GM21825 (cell line): ENCODE results near the gene CD34.
"Not testable (repeated sequence)": the region's sequence is repeated elsewhere in the genome, so short reads cannot be mapped to it uniquely, and the experiment has no call there.

Experiments used
- ATAC-seq: cut with Tn5 transposase; IDR thresholded peaks from one replicate; pipeline ENCODE4 v1.9.1; 2021; ENCODE audit warnings: mild to moderate bottlenecking, moderate library complexity; ENCODE audit not compliant: unreplicated experiment

The CD34 gene

GRCh38 chr1:207877914-207878313, 33.0 kb downstream of the CD34 start:
- ATAC-seq = not testable (repeated sequence)

- ATAC-seq = no peak
These were observed 34.8 kb downstream of the CD34 start for GRCh38 chr1:207876131-207876530.

- ATAC-seq = no peak
These were observed 35.4 kb downstream of the CD34 start for GRCh38 chr1:207875532-207875931.

GRCh38 chr1:207873055-207873890, 37.7 kb downstream of the CD34 start:
- ATAC-seq = peak; percentile 34

GRCh38 chr1:207872621-207873020, 38.3 kb downstream of the CD34 start:
- no peak for ATAC-seq

- ATAC-seq = no peak
These were observed 39.7 kb downstream of the CD34 start for GRCh38 chr1:207871117-207871649.

- ATAC-seq = no peak
These were observed 40.5 kb downstream of the CD34 start for GRCh38 chr1:207870306-207871031.

GRCh38 chr1:207869859-207870258, 41.1 kb downstream of the CD34 start:
- no peak for ATAC-seq

GRCh38 chr1:207868774-207869721, 41.9 kb downstream of the CD34 start:
- ATAC-seq = peak; percentile 53

GRCh38 chr1:207868251-207868773, 42.6 kb downstream of the CD34 start:
- peak; percentile 15 for ATAC-seq

- ATAC-seq = no peak
These were observed 43.5 kb downstream of the CD34 start for GRCh38 chr1:207867136-207868109.

GRCh38 chr1:207866471-207867135, 44.3 kb downstream of the CD34 start:
- ATAC-seq = no peak

- peak; percentile 40 for ATAC-seq
These were observed 46.9 kb downstream of the CD34 start for GRCh38 chr1:207863893-207864535.

- no peak for ATAC-seq
These were observed 48.6 kb downstream of the CD34 start for GRCh38 chr1:207862241-207862787.

GRCh38 chr1:207861442-207862177, 49.3 kb downstream of the CD34 start:
- no peak for ATAC-seq

GRCh38 chr1:207860531-207860930, 50.4 kb downstream of the CD34 start:
- ATAC-seq = no peak

- ATAC-seq = no peak
These were observed 52.1 kb downstream of the CD34 start for GRCh38 chr1:207858806-207859205.
